HFF-Myc (cell line): Measurements from ENCODE around the gene PIGZ.
A peak's percentile ranks its signal among the peaks of the same experiment; 100 is the strongest.

Experiments
- DNase-seq: peaks from one replicate; pipeline ENCODE4 v3.0.0-alpha.2; 2011; ENCODE audit warnings: low read depth; ENCODE audit errors: extremely low read depth
- H3K4me3 ChIP-seq: replicated peaks from 2 replicates; pipeline ENCODE4 v1.5.1; 2011; ENCODE audit warnings: low read depth, mild to moderate bottlenecking, control low read depth, low read length
- CTCF ChIP-seq: IDR thresholded peaks from 2 replicates; pipeline ENCODE4 v1.5.1; 2012; ENCODE audit warnings: mild to moderate bottlenecking, low read depth, low read length, control low read depth; ENCODE audit errors: missing control alignments

PIGZ gene

GRCh38 chr3:197006860-197007259 is 38.2 kb upstream of the PIGZ start:
- TF ChIP-seq CTCF: no peak
- DNase-seq: no peak
- no peak overlapping the region for H3K4me3 ChIP-seq

- no peak for DNase-seq
- no peak for TF ChIP-seq CTCF
- H3K4me3 ChIP-seq: no peak overlapping the region
Observed at GRCh38 chr3:197006446-197006845, 37.8 kb upstream of the PIGZ start.

- TF ChIP-seq CTCF: no peak
- DNase-seq: no peak
- peak overlapping the region; percentile 42 for H3K4me3 ChIP-seq
Observed at GRCh38 chr3:197003461-197004385, 35.1 kb upstream of the PIGZ start.

GRCh38 chr3:197002701-197003454 is 34.2 kb upstream of the PIGZ start:
- peak overlapping the region; percentile 42 for H3K4me3 ChIP-seq
- no peak for DNase-seq
- peak; percentile 43 for TF ChIP-seq CTCF

GRCh38 chr3:197001972-197002700 is 33.5 kb upstream of the PIGZ start:
- no peak for DNase-seq
- no peak for TF ChIP-seq CTCF
- H3K4me3 ChIP-seq: peak overlapping the region; percentile 35

GRCh38 chr3:197001106-197001971 is 32.7 kb upstream of the PIGZ start:
- TF ChIP-seq CTCF: no peak
- no peak overlapping the region for H3K4me3 ChIP-seq
- no peak for DNase-seq
